Stimulated activated CD8-positive, alpha-beta memory T cell treated with anti-CD3 and anti-CD28 coated beads, Interleukin-2, amount 100 ng/mL, for 1 hour (primary cell): ENCODE measurements around the gene TNFSF4.
"Not testable (repeated sequence)": the region's sequence is repeated elsewhere in the genome, so short reads cannot be mapped to it uniquely, and the experiment has no call there.

Source experiments
- DNase-seq, 2 donors: peaks; one replicate each; pipeline ENCODE4 v3.0.0-alpha.2; 2020; ENCODE audit warnings: low read depth in 2 of 2

TNFSF4 gene

GRCh38 chr1:173164178-173164577 is 43.0 kb downstream of the TNFSF4 start:
- no peak for DNase-seq

GRCh38 chr1:173163222-173163621 is 43.9 kb downstream of the TNFSF4 start:
- no peak for DNase-seq

GRCh38 chr1:173162601-173163000 is 44.5 kb downstream of the TNFSF4 start:
- DNase-seq = no peak

- DNase-seq = no peak
These were observed 45.5 kb downstream of the TNFSF4 start for GRCh38 chr1:173161510-173162221.

- DNase-seq = not testable (repeated sequence)
These were observed 53.2 kb downstream of the TNFSF4 start for GRCh38 chr1:173153964-173154363.

GRCh38 chr1:173153503-173153902 is 53.6 kb downstream of the TNFSF4 start:
- no peak for DNase-seq

- no peak for DNase-seq
These were observed 54.5 kb downstream of the TNFSF4 start for GRCh38 chr1:173152598-173152997.

- no peak for DNase-seq
These were observed 56.3 kb downstream of the TNFSF4 start for GRCh38 chr1:173150795-173151194.

- DNase-seq = no peak
These were observed 57.2 kb downstream of the TNFSF4 start for GRCh38 chr1:173149887-173150286.

GRCh38 chr1:173148971-173149370 is 58.2 kb downstream of the TNFSF4 start:
- no peak for DNase-seq

- DNase-seq = no peak
These were observed 58.6 kb downstream of the TNFSF4 start for GRCh38 chr1:173148545-173148944.

- no peak for DNase-seq
These were observed 66.4 kb downstream of the TNFSF4 start for GRCh38 chr1:173140733-173141132.

GRCh38 chr1:173139706-173140105 is 67.4 kb downstream of the TNFSF4 start:
- DNase-seq = no peak

GRCh38 chr1:173137107-173137706 is 69.9 kb downstream of the TNFSF4 start:
- DNase-seq = no peak

- no peak for DNase-seq
These were observed 72.3 kb downstream of the TNFSF4 start for GRCh38 chr1:173134800-173135199.

- DNase-seq = no peak
These were observed 73.1 kb downstream of the TNFSF4 start for GRCh38 chr1:173134029-173134428.
